ENCODE results near the gene SYTL3. TPM values are rescaled to one million over a fixed set of nuclear protein-coding genes. Genes with fewer than 3 reads are reported as not detected.
"Not testable (repeated sequence)": the region's sequence is repeated elsewhere in the genome, so short reads cannot be mapped to it uniquely, and the experiment has no call there.

Gene SYTL3
- total RNA-seq, 2 donors from 2014 or later: 267 to 353 TPM

GRCh38 chr6:158653577-158654354 lies 3.9 kb downstream of the SYTL3 start:
- Mint-ChIP-seq H3K27ac (peak overlapping the region; percentile 99), H3K4me1 (ENCODE audit: low read depth) (peaks cover 74% of the 10 kb centered on the region)
- peak; percentile 62 to 64 for ATAC-seq (replicated peaks in 1 of 2)

GRCh38 chr6:158654498-158654897 lies 4.6 kb downstream of the SYTL3 start:
- H3K27me3 Mint-ChIP-seq (ENCODE audit: low read depth): no peaks in the 10 kb centered on the region
- peak overlapping the region; percentile 82 to 86 for H3K4me3 Mint-ChIP-seq
- ATAC-seq (replicated peaks in 1 of 2): no peak
- peaks cover 74% of the 10 kb centered on the region for H3K4me1 Mint-ChIP-seq (ENCODE audit: low read depth)
- no peaks in the 10 kb centered on the region for H3K9me3 Mint-ChIP-seq
- H3K36me3 Mint-ChIP-seq (ENCODE audit: insufficient read depth in 2 of 2): peaks cover 45 to 60% of the 10 kb centered on the region in 2 donors
- no peak for DNase-seq
- peak overlapping the region; percentile 99 for H3K27ac Mint-ChIP-seq

More at GRCh38 chr6:158653577-158654354, 3.9 kb downstream of the SYTL3 start:
- Mint-ChIP-seq H3K4me3 (peak overlapping the region; percentile 82 to 86), H3K9me3 (no peaks in the 10 kb centered on the region), H3K36me3 (ENCODE audit: insufficient read depth in 2 of 2) (peaks cover 41 to 57% of the 10 kb centered on the region in 2 donors), H3K27me3 (ENCODE audit: low read depth) (no peaks in the 10 kb centered on the region)
- DNase-seq: peak; percentile 89 to 94

DNA sequence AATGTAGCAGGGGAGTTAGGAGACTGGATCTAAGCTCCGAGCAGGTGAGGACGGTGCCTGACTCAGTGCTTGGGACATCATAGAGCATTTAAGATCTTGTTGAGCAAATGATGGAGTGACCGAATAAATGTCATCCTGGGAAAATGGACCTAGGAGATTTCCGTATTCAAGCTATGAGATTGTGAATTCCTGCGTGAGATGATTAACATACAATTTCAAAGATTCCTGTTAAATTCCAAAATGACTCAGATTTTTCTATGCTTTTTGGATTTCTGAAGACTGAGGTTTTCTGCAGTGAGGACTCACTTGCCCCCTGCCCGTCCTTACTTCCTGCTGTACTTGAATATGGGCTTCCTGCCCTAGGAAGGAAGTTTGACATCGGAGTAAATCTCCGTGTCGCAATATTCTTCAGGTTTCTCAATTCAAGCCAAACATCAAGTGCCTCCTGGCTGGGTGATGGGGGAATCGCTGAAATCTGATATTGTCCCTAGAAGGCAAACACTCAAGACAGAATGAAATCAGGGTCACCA lies 5.2 kb downstream of the SYTL3 start:
- Mint-ChIP-seq H3K27ac (peak overlapping the region; percentile 99), H3K27me3 (ENCODE audit: low read depth) (no peaks in the 10 kb centered on the region), H3K4me1 (ENCODE audit: low read depth) (peaks cover 75% of the 10 kb centered on the region), H3K36me3 (ENCODE audit: insufficient read depth in 2 of 2) (peaks cover 44 to 59% of the 10 kb centered on the region in 2 donors), H3K9me3 (no peaks in the 10 kb centered on the region), H3K4me3 (peak overlapping the region; percentile 82 to 86)
- DNase-seq (no peak), ATAC-seq (replicated peaks in 1 of 2) (no peak)

DNA sequence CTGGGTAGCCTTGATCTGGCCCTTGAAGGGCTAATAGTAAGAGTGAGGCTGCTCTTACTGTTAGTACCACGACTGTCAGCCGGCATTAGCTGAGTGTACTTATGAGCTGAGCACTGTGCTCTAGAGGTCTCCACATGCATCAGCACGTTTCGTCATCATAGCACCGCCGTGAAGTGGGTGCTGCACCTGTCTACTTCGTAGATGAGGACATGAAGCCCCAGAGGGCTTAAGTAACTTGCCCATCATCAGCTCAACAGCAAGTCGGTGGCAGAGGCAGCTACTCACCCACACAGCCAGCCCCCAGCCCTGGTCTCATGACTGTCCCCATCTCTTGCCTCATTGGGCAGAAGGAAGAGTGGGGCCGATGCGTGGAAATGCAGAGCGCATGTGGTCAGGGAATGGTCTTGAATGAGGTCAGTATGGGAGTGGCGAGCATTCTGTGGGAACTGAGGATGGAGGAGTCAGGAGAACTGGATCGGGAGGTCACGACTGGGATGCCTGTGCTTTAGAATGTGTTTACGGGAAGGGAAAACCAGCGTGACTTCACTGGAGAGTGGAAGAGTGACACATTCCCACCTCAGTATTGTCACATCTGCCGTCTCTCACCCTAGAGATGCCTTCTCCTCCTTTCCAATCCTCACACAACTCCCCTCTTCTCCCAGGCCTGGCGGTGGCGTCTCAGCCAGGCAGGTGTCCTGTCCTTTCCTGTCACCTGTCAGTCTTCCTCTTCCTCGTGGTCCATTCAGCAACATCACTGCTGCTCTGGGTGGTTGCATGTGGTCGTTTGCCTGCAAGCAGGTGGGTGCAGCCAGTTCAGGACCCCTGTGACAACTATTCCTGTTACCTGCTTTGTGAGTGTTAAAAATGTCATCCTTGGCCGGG lies 6.0 kb downstream of the SYTL3 start:
- H3K27ac Mint-ChIP-seq: peak overlapping the region; percentile 99
- H3K27me3 Mint-ChIP-seq (ENCODE audit: low read depth): no peaks in the 10 kb centered on the region
- peak overlapping the region; percentile 82 to 86 for H3K4me3 Mint-ChIP-seq
- no peak for DNase-seq
- H3K9me3 Mint-ChIP-seq: no peaks in the 10 kb centered on the region
- peaks cover 42 to 62% of the 10 kb centered on the region in 2 donors for H3K36me3 Mint-ChIP-seq (ENCODE audit: insufficient read depth in 2 of 2)
- no peak for ATAC-seq (replicated peaks in 1 of 2)
- H3K4me1 Mint-ChIP-seq (ENCODE audit: low read depth): peaks cover 83% of the 10 kb centered on the region

GRCh38 chr6:158656986-158657385 lies 7.1 kb downstream of the SYTL3 start:
- not testable (repeated sequence) for H3K27me3 Mint-ChIP-seq (ENCODE audit: low read depth); H3K9me3 Mint-ChIP-seq; ATAC-seq (replicated peaks in 1 of 2); DNase-seq
- Mint-ChIP-seq H3K4me1 (ENCODE audit: low read depth) (peaks cover 87% of the 10 kb centered on the region), H3K27ac (peak overlapping the region; percentile 99), H3K36me3 (ENCODE audit: insufficient read depth in 2 of 2) (peaks cover 42 to 59% of the 10 kb centered on the region in 2 donors), H3K4me3 (peak overlapping the region; percentile 82 to 86)

GRCh38 chr6:158660333-158660754 lies 10.5 kb downstream of the SYTL3 start:
- Mint-ChIP-seq H3K36me3 (ENCODE audit: insufficient read depth in 2 of 2) (peaks cover 29 to 53% of the 10 kb centered on the region in 2 donors), H3K4me3 (peak overlapping the region; percentile 57 to 61), H3K9me3 (no peaks in the 10 kb centered on the region), H3K27ac (peak overlapping the region; percentile 31), H3K27me3 (ENCODE audit: low read depth) (no peaks in the 10 kb centered on the region), H3K4me1 (ENCODE audit: low read depth) (peaks cover 70% of the 10 kb centered on the region)
- ATAC-seq (replicated peaks in 1 of 2) (peak; percentile 31 to 48), DNase-seq (no peak)

DNA sequence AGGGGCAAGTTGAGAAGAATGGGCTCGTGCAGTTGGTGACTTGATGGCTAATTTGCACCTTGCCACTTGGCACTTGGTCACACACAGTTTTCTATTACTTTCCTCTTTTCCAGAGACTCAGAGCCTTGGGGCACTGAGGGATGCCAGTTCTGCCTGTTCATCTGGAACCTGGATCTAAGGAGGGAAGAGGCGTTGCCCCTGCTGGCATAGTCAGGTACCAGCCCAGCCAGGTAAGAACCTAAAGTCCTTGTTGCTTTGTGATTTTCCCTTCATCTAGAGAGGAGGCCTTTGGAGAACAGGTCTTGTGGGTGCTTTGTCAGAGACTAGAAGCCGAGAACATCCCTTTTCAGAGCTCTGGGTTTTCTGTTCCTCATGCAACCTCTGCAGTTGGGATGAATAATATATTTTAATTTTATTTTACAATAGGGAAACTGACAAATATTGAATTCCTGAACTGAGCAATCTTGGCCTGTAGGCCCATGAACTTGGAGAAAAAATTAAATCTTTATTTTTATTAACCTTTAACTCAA lies 11.4 kb downstream of the SYTL3 start:
- H3K4me3 Mint-ChIP-seq: no peak overlapping the region
- peaks cover 62% of the 10 kb centered on the region for H3K4me1 Mint-ChIP-seq (ENCODE audit: low read depth)
- DNase-seq (no peak), ATAC-seq (replicated peaks in 1 of 2) (no peak)
- peaks cover 21 to 47% of the 10 kb centered on the region in 2 donors for H3K36me3 Mint-ChIP-seq (ENCODE audit: insufficient read depth in 2 of 2)
- no peaks in the 10 kb centered on the region for H3K27me3 Mint-ChIP-seq (ENCODE audit: low read depth)
- no peaks in the 10 kb centered on the region for H3K9me3 Mint-ChIP-seq
- no peak overlapping the region for H3K27ac Mint-ChIP-seq

GRCh38 chr6:158662607-158662953 lies 12.7 kb downstream of the SYTL3 start:
- DNase-seq (no peak), ATAC-seq (replicated peaks in 1 of 2) (no peak)
- peak overlapping the region; percentile 59 to 66 for H3K4me3 Mint-ChIP-seq
- peaks cover 48% of the 10 kb centered on the region for H3K4me1 Mint-ChIP-seq (ENCODE audit: low read depth)
- H3K27ac Mint-ChIP-seq: peak overlapping the region; percentile 19
- no peaks in the 10 kb centered on the region for H3K27me3 Mint-ChIP-seq (ENCODE audit: low read depth)
- H3K36me3 Mint-ChIP-seq (ENCODE audit: insufficient read depth in 2 of 2): peaks cover 24 to 43% of the 10 kb centered on the region in 2 donors
- H3K9me3 Mint-ChIP-seq: no peaks in the 10 kb centered on the region

- Mint-ChIP-seq H3K36me3 (ENCODE audit: insufficient read depth in 2 of 2) (peaks cover 24 to 43% of the 10 kb centered on the region in 2 donors), H3K27me3 (ENCODE audit: low read depth) (no peaks in the 10 kb centered on the region), H3K27ac (peak overlapping the region; percentile 90), H3K4me1 (ENCODE audit: low read depth) (peaks cover 44% of the 10 kb centered on the region), H3K9me3 (no peaks in the 10 kb centered on the region), H3K4me3 (peak overlapping the region; percentile 59 to 66)
- DNase-seq (no peak), ATAC-seq (replicated peaks in 1 of 2) (no peak)
These were observed 13.2 kb downstream of the SYTL3 start for GRCh38 chr6:158662954-158663624.

- ATAC-seq (replicated peaks in 1 of 2) (no peak), DNase-seq (no peak)
- Mint-ChIP-seq H3K9me3 (no peaks in the 10 kb centered on the region), H3K4me1 (ENCODE audit: low read depth) (peaks cover 44% of the 10 kb centered on the region), H3K4me3 (peak overlapping the region in 1 of 2 donors; percentile 66), H3K36me3 (ENCODE audit: insufficient read depth in 2 of 2) (peaks cover 27 to 47% of the 10 kb centered on the region in 2 donors), H3K27me3 (ENCODE audit: low read depth) (no peaks in the 10 kb centered on the region), H3K27ac (no peak overlapping the region)
These were observed 13.8 kb downstream of the SYTL3 start for GRCh38 chr6:158663625-158664165.

DNA sequence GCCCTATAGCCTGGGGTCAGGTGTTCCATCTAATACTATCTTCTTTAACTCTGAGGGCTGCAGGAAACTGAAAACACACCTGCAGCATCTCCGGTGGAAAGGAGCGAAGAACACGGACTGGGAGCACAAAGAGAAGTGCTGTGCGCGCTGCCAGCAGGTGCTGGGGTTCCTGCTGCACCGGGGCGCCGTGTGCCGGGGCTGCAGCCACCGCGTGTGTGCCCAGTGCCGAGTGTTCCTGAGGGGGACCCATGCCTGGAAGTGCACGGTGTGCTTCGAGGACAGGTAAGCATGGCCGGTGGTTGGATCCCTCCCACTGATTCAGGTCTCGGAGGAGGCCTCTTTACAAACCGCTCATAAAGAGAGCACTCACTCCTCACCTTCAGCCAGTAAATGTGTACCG lies 15.5 kb downstream of the SYTL3 start:
- ATAC-seq (replicated peaks in 1 of 2) (no peak), DNase-seq (no peak)
- no peak overlapping the region for H3K4me3 Mint-ChIP-seq
- peaks cover 31% of the 10 kb centered on the region for H3K4me1 Mint-ChIP-seq (ENCODE audit: low read depth)
- no peaks in the 10 kb centered on the region for H3K27me3 Mint-ChIP-seq (ENCODE audit: low read depth)
- H3K36me3 Mint-ChIP-seq (ENCODE audit: insufficient read depth in 2 of 2): peaks cover 24 to 51% of the 10 kb centered on the region in 2 donors
- no peak overlapping the region for H3K27ac Mint-ChIP-seq
- H3K9me3 Mint-ChIP-seq: no peaks in the 10 kb centered on the region

All from activated T-cell treated with anti-CD3 and anti-CD28 coated beads, Interleukin-2, amount 50 U/mL, for 72 hours (primary cell).